ENCODE results near the gene SLC6A9. TPM values are rescaled to one million over a fixed set of nuclear protein-coding genes. Genes with fewer than 3 reads are reported as not detected.

The SLC6A9 gene
- total RNA-seq, 1 experiment from 2014 or later, result 12.8 TPM

DNA sequence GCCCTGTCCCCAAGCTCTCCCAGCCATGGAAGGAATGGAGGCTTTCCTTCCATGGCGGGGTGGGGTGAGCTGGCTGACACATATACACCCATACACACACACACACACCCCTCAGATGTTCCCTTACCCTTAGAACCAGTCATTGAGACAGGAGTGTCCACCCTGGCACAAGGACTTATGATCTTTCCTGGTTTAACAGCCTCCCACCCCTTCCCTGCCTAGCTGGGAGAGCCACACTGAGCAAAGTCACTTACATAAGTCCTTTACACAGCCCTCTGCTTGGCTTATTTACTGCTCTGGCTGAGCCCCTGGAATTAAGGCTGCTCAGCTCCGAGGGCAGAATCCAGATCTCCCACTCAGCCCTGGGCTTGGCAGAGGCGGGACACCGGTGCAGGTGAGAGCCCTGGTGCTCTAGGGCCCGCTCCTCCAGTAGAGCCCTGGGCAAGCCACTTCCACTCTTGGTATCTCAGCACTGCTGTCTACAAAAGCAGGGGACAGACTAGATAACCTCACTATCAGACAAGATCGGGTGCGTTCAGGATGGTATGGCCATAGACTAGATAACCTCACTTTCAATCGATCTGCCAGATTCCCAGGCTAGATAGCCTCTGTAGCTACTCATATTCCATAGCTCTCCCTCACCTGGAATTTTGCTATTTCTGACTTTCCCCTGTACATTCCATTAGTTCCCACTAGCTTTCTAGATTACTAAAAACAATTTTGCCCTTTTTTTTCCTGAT, 16.7 kb downstream of the SLC6A9 start:
- Histone ChIP-seq H3K79me2 (ENCODE audit: insufficient read depth, low read length) (no peaks in the 10 kb centered on the region), H4K20me1 (ENCODE audit: insufficient read depth) (no peaks in the 10 kb centered on the region), H2AFZ (ENCODE audit: low read depth, low read length, poor library complexity, severe bottlenecking) (no peak overlapping the region), H3K4me2 (ENCODE audit: low read length) (no peak overlapping the region), H3K9me3 (ENCODE audit: control insufficient read depth in 1 of 2, insufficient read depth in 1 of 2, low read depth in 1 of 2, low read length in 2 of 2) (no peaks in the 10 kb centered on the region), H3K4me3 (replicated peaks in 1 of 2; ENCODE audit: low read depth in 1 of 2, low read length in 2 of 2) (no peak overlapping the region), H3K36me3 (ENCODE audit: control insufficient read depth in 1 of 2, insufficient read depth in 2 of 2, low read length in 2 of 2) (no peaks in the 10 kb centered on the region), H3K9me2 (ENCODE audit: insufficient read depth) (no peaks in the 10 kb centered on the region), H3K9ac (ENCODE audit: low read length) (no peak overlapping the region), H3K4me1 (ENCODE audit: control insufficient read depth in 1 of 2, insufficient read depth in 2 of 2, low read length in 2 of 2) (peaks cover 7 to 8% of the 10 kb centered on the region in 2 experiments; a peak in 3 of 4 replicates), H3K27me3 (ENCODE audit: insufficient read depth, low read length) (no peaks in the 10 kb centered on the region), H3K27ac (ENCODE audit: low read depth, low read length) (no peak overlapping the region)
- RAD21 ChIA-PET (ENCODE audit: low non-redundant PET in 1 of 2, low total read pairs in 2 of 2, uncharacterized antibody in 2 of 2, unreplicated experiment in 2 of 2), result no interaction called here
- TF ChIP-seq, protein P1, sequence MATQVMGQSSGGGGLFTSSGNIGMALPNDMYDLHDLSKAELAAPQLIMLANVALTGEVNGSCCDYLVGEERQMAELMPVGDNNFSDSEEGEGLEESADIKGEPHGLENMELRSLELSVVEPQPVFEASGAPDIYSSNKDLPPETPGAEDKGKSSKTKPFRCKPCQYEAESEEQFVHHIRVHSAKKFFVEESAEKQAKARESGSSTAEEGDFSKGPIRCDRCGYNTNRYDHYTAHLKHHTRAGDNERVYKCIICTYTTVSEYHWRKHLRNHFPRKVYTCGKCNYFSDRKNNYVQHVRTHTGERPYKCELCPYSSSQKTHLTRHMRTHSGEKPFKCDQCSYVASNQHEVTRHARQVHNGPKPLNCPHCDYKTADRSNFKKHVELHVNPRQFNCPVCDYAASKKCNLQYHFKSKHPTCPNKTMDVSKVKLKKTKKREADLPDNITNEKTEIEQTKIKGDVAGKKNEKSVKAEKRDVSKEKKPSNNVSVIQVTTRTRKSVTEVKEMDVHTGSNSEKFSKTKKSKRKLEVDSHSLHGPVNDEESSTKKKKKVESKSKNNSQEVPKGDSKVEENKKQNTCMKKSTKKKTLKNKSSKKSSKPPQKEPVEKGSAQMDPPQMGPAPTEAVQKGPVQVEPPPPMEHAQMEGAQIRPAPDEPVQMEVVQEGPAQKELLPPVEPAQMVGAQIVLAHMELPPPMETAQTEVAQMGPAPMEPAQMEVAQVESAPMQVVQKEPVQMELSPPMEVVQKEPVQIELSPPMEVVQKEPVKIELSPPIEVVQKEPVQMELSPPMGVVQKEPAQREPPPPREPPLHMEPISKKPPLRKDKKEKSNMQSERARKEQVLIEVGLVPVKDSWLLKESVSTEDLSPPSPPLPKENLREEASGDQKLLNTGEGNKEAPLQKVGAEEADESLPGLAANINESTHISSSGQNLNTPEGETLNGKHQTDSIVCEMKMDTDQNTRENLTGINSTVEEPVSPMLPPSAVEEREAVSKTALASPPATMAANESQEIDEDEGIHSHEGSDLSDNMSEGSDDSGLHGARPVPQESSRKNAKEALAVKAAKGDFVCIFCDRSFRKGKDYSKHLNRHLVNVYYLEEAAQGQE (IDR thresholded peaks at IDR 0.05; ENCODE audit: low read depth), result no peak
- TF ChIP-seq JUND (IDR thresholded peaks at IDR 0.05), result no peak
- TF ChIP-seq TCF7L2 (IDR thresholded peaks at IDR 0.05; ENCODE audit: borderline replicate concordance, extremely low read depth, insufficient read depth, insufficient read length), result no peak
- TF ChIP-seq, protein P2, sequence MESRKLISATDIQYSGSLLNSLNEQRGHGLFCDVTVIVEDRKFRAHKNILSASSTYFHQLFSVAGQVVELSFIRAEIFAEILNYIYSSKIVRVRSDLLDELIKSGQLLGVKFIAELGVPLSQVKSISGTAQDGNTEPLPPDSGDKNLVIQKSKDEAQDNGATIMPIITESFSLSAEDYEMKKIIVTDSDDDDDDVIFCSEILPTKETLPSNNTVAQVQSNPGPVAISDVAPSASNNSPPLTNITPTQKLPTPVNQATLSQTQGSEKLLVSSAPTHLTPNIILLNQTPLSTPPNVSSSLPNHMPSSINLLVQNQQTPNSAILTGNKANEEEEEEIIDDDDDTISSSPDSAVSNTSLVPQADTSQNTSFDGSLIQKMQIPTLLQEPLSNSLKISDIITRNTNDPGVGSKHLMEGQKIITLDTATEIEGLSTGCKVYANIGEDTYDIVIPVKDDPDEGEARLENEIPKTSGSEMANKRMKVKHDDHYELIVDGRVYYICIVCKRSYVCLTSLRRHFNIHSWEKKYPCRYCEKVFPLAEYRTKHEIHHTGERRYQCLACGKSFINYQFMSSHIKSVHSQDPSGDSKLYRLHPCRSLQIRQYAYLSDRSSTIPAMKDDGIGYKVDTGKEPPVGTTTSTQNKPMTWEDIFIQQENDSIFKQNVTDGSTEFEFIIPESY (IDR thresholded peaks at IDR 0.05; ENCODE audit: extremely low read depth, insufficient replicate concordance, low read length), result no peak
- DNase-seq (ENCODE audit: low read depth, low spot score) (no peak), ATAC-seq (no peak)
- POLR2A ChIA-PET, result interaction anchor here (0.7 kb wide), 1 partner anchor 561 kb away, joined by 3 read pairs; the partner anchor contains the start of gene HYI
- BruUV-seq (replicated peaks), result no TSS peak
- CTCF ChIA-PET, result interaction anchor here (1.3 to 1.9 kb wide), 2 partner anchors 8 to 22 kb away, joined by 3 to 5 read pairs; no protein-coding TSS in a partner anchor
- intact Hi-C loops (cut with micrococcal nuclease), result no loop called here

Measured in HCT116 (cell line).